OCI-LY1 (cell line): ENCODE data around the gene LAMA5.

ENCODE experiments used
- H2AFZ ChIP-seq: fragments of 200-600 bp; sonication (generic), shearing (Covaris generic); 2 replicates; pipeline ENCODE4 v1.6.0; 2014; ENCODE audit warnings: antibody characterized with exemption, mild to moderate bottlenecking, low read length
- H3F3A ChIP-seq: fragments of 200-600 bp; sonication (generic), shearing (Covaris generic); 2 replicates; pipeline ENCODE4 v1.6.0; 2014; ENCODE audit warnings: mild to moderate bottlenecking, antibody characterized with exemption, low read length, moderate library complexity; ENCODE audit not compliant: insufficient read depth
- H3K27ac ChIP-seq: fragments of 200-600 bp; sonication (generic); 2 replicates; pipeline ENCODE4 v1.5.1; 2014; ENCODE audit warnings: low read length, mixed run types, mild to moderate bottlenecking, low read depth; ENCODE audit not compliant: poor library complexity, severe bottlenecking
- H3K27me3 ChIP-seq: fragments of 200-600 bp; sonication (generic); 2 replicates; pipeline ENCODE4 v1.6.0; 2014; ENCODE audit warnings: antibody characterized with exemption, mild to moderate bottlenecking, low read length, moderate library complexity; ENCODE audit not compliant: insufficient read depth
- H3K36me3 ChIP-seq: fragments of 200-600 bp; sonication (generic); 2 replicates; pipeline ENCODE4 v1.6.1; 2014; ENCODE audit warnings: mild to moderate bottlenecking, antibody characterized with exemption, low read length, moderate library complexity, mixed read lengths; ENCODE audit not compliant: insufficient read depth
- H3K4me1 ChIP-seq: fragments of 200-600 bp; sonication (generic); 2 replicates; pipeline ENCODE4 v1.5.1; 2014; ENCODE audit warnings: mild to moderate bottlenecking, low read length, moderate library complexity; ENCODE audit not compliant: insufficient read depth, severe bottlenecking
- H3K4me2 ChIP-seq: fragments of 200-600 bp; sonication (generic), shearing (Covaris generic); 2 replicates; pipeline ENCODE4 v1.6.1; 2014; ENCODE audit warnings: low read length
- H3K4me3 ChIP-seq: fragments of 200-600 bp; sonication (generic); 2 replicates; pipeline ENCODE4 v1.5.1; 2014; ENCODE audit warnings: low read length, low read depth, mild to moderate bottlenecking, mixed read lengths; ENCODE audit not compliant: poor library complexity, severe bottlenecking
- H3K79me2 ChIP-seq: fragments of 200-600 bp; shearing (Covaris generic); 2 replicates; pipeline ENCODE4 v1.6.1; 2016; ENCODE audit warnings: mixed run types, low read length, mixed read lengths; ENCODE audit not compliant: insufficient read depth
- H3K9ac ChIP-seq: fragments of 200-600 bp; sonication (generic), shearing (Covaris generic); 2 replicates; pipeline ENCODE4 v1.6.1; 2014; ENCODE audit warnings: mild to moderate bottlenecking, low read length, mixed read lengths
- H3K9me2 ChIP-seq: fragments of 200-600 bp; sonication (generic), shearing (Covaris generic); 2 replicates; pipeline ENCODE4 v1.6.1; 2014; ENCODE audit warnings: low read depth, mild to moderate bottlenecking, low read length, mixed read lengths
- H3K9me3 ChIP-seq: fragments of 200-600 bp; shearing (Covaris generic); 2 replicates; pipeline ENCODE4 v1.6.1; 2014; ENCODE audit warnings: low read length, mixed read lengths
- H4K20me1 ChIP-seq: fragments of 200-600 bp; sonication (generic), shearing (Covaris generic); 2 replicates; pipeline ENCODE4 v1.6.0; 2016; ENCODE audit warnings: mild to moderate bottlenecking, low read length; ENCODE audit not compliant: insufficient read depth
- EZH2 ChIP-seq: fragments of 200-600 bp; sonication (generic), shearing (Covaris generic); IDR thresholded peaks from 2 replicates; pipeline ENCODE4 v1.8.0; 2017; ENCODE audit warnings: borderline replicate concordance, mixed run types, mild to moderate bottlenecking, antibody characterized with exemption, low read length, moderate library complexity, mixed read lengths
- TF ChIP-seq, protein P1 (sequence below): fragments of 200-600 bp; sonication (generic), shearing (Covaris generic); IDR thresholded peaks from 2 replicates; pipeline ENCODE4 v1.5.1; 2017; ENCODE audit warnings: mild to moderate bottlenecking, antibody characterized with exemption, low read length, moderate library complexity, mixed read lengths

The LAMA5 gene

DNA sequence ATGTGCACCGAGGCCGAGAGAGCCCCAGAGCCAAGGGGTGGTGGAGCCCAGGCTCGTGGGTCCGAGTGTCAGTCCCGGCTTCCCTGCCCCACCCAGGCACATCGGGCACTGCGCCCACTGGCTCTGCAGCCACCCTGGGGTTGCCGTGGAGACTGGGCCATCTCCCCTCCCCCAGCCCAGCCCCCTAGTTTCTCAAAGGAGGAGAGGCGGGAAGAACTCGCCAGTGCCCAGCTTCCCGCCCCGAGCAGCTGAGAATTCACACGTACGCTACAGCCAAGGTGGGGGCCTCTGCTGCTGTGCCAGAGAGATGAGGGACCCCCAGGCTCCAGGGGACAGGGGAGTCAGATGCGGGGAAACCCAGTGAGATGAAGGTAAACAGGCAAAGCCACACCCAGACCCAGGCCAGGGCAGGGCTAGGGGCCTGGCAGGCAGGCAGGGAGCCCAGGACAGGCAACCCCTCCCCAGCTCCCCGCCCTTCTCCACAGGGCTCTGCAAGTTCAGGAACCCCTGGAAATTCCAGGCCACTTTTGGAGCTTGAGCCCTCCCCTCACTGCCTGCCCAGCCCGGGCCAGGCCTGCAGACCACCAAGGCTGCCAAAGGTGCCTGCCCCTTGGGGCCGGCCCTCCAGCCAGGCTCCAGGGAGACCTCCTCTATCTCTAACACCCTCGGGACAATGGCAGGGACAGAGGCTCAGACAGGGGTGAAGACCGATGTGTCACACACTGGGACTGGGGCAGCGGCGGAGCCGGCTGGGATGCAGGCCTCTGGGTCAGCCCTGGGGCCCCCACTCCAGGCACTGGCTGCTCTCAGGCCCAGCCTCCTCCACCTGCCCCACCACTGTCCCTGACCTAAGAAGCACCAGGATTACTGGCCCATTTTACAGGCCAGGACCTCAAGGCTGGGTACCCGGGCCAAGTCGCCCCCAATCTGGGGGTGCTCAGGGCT, 6.0 kb downstream of the LAMA5 start:
- H3K36me3 ChIP-seq: no peaks in the 10 kb centered on the region
- H3K79me2 ChIP-seq: no peaks in the 10 kb centered on the region
- no peaks in the 10 kb centered on the region for H3F3A ChIP-seq
- H3K9me2 ChIP-seq: no peaks in the 10 kb centered on the region
- peaks cover 15% of the 10 kb centered on the region for H3K27me3 ChIP-seq
- H3K9me3 ChIP-seq: no peaks in the 10 kb centered on the region
- H2AFZ ChIP-seq: no peak overlapping the region
- H3K9ac ChIP-seq: no peak overlapping the region
- H3K4me1 ChIP-seq: peaks cover 2% of the 10 kb centered on the region
- H3K27ac ChIP-seq: no peak overlapping the region
- H3K4me2 ChIP-seq: no peak overlapping the region
- TF ChIP-seq EZH2: no peak
- TF ChIP-seq, protein P1, sequence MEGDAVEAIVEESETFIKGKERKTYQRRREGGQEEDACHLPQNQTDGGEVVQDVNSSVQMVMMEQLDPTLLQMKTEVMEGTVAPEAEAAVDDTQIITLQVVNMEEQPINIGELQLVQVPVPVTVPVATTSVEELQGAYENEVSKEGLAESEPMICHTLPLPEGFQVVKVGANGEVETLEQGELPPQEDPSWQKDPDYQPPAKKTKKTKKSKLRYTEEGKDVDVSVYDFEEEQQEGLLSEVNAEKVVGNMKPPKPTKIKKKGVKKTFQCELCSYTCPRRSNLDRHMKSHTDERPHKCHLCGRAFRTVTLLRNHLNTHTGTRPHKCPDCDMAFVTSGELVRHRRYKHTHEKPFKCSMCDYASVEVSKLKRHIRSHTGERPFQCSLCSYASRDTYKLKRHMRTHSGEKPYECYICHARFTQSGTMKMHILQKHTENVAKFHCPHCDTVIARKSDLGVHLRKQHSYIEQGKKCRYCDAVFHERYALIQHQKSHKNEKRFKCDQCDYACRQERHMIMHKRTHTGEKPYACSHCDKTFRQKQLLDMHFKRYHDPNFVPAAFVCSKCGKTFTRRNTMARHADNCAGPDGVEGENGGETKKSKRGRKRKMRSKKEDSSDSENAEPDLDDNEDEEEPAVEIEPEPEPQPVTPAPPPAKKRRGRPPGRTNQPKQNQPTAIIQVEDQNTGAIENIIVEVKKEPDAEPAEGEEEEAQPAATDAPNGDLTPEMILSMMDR: no peak
- H4K20me1 ChIP-seq: no peaks in the 10 kb centered on the region
- no peak overlapping the region for H3K4me3 ChIP-seq

DNA sequence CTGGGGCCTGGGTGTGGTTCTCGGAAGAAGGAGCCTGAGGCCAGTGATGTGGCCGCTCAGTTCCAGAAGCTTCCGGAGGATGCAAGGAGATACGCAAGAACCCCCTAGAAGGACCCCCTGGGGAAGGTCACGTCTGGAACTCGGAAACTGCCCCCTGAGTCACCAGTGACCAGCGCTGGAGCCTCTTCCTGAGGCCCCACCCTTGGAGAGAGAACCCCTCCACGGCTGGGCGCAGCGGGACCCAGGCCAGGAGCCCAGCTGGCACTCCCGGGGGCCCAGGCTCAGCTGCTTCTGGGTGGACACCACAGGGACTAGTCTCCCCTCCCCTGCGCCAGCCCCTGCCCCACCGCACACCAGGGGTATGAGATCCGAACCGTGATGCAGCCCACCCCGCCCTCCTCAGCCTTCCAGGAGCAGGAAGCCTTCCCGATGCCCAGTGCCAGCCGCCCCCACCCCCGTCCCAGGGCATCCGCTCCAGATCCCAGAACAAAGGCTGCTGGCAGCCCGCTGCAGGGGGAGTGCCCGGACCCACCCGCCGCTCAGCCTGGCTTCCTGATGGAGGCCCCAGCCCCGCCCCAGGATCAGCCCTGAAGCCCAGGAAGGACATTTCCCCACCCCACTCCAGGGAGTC, 7.5 kb downstream of the LAMA5 start:
- Histone ChIP-seq H3K36me3 (no peaks in the 10 kb centered on the region), H3K27ac (no peak overlapping the region), H2AFZ (no peak overlapping the region), H3K9me3 (no peaks in the 10 kb centered on the region), H3F3A (no peaks in the 10 kb centered on the region), H3K27me3 (peaks cover 15% of the 10 kb centered on the region; the same call in 1 of the 2 replicates), H3K4me3 (no peak overlapping the region), H3K4me2 (no peak overlapping the region), H3K9ac (no peak overlapping the region), H3K9me2 (no peaks in the 10 kb centered on the region), H3K4me1 (no peaks in the 10 kb centered on the region), H3K79me2 (no peaks in the 10 kb centered on the region), H4K20me1 (no peaks in the 10 kb centered on the region)
- TF ChIP-seq, protein P1: no peak
- no peak for TF ChIP-seq EZH2

DNA sequence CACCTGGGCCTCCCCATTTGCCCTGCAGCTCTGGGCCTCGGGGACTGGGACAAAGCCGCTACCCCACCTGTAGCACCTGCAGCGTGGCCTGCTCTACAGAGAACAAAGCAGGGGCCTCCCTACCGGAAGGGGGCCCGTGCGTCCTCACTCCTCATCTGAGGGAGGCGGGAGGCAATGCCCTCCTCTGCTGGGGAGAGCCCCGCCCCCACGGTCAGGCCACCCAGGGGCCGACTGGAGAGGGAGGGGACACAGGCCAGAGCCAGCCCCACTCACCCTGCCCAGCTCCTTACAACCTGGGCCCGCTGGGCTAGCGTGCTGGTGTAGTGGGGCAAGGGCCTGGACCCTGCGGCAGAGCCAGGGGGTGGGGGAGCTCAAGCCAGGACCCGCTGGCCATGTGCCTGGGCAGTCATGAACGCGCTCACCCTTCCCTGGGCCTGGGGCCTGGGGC, 8.0 kb downstream of the LAMA5 start:
- H4K20me1 ChIP-seq: no peaks in the 10 kb centered on the region
- peaks cover 13% of the 10 kb centered on the region; the same call in 1 of the 2 replicates for H3K27me3 ChIP-seq
- no peak overlapping the region for H3K27ac ChIP-seq
- no peaks in the 10 kb centered on the region for H3K9me2 ChIP-seq
- H3F3A ChIP-seq: no peaks in the 10 kb centered on the region
- no peaks in the 10 kb centered on the region for H3K4me1 ChIP-seq
- no peak overlapping the region for H2AFZ ChIP-seq
- no peaks in the 10 kb centered on the region for H3K79me2 ChIP-seq
- no peaks in the 10 kb centered on the region for H3K36me3 ChIP-seq
- H3K9me3 ChIP-seq: no peaks in the 10 kb centered on the region
- no peak overlapping the region for H3K9ac ChIP-seq
- H3K4me2 ChIP-seq: no peak overlapping the region
- TF ChIP-seq EZH2: no peak
- TF ChIP-seq, protein P1: no peak
- H3K4me3 ChIP-seq: no peak overlapping the region
